HAP-1 (cell line): ENCODE measurements around the gene CDCA4.

Source experiments
- DNase-seq, 2 experiments: peaks; one replicate each; pipeline ENCODE4 v3.0.0-alpha.2; 2016 to 2020; ENCODE audit warnings: low spot score in 2 of 2
- H3K27me3 ChIP-seq: fragments of 250-450 bp; sonication (Bioruptor Pico); 2 replicates; pipeline ENCODE4 v1.5.1; 2020; ENCODE audit warnings: low read depth, mild to moderate bottlenecking, moderate library complexity
- H3K36me3 ChIP-seq: fragments of 250-450 bp; sonication (Bioruptor Pico); replicated peaks from 2 replicates; pipeline ENCODE4 v1.5.1; 2020; ENCODE audit warnings: mild to moderate bottlenecking
- H3K4me1 ChIP-seq: fragments of 250-450 bp; sonication (Bioruptor Pico); 2 replicates; pipeline ENCODE4 v1.5.1; 2020; ENCODE audit warnings: mild to moderate bottlenecking
- H3K4me3 ChIP-seq: fragments of 250-450 bp; sonication (Bioruptor Pico); 2 replicates; pipeline ENCODE4 v1.5.1; 2020; ENCODE audit warnings: mild to moderate bottlenecking, moderate library complexity
- H3K9me3 ChIP-seq: fragments of 250-450 bp; sonication (Bioruptor Pico); 2 replicates; pipeline ENCODE4 v1.5.1; 2020; ENCODE audit warnings: mild to moderate bottlenecking, moderate library complexity
- in situ Hi-C: fragments of 300-500 bp; cut with MboI; formaldehyde crosslinking; loops from 3 replicates; pipeline ENCODE4 v1.14.3; 2020; ENCODE audit warnings: low sequenced_read_pairs, inconsistent platforms, mixed read lengths

Gene CDCA4

DNA sequence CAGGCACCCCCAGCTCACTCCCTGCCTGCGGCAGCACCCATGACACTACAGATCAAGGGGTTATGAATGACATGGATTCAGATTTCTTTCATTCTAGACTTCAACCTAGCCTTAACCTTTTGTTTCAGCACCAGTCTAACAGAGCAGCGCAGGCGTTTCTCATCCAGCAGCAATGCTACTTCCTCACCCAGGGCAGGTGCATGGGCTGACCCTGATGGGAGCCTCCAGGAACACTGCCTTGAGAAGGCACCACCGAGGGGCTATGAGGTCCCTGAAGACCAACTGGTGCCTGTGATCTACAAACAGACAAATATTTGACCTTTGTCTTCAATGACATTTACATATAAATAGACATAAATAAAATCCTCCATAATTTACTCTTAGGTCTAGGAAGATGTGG lies 10.8 kb downstream of the CDCA4 start:
- DNase-seq, result no peak
- H3K4me1 ChIP-seq, result peaks cover 12% of the 10 kb centered on the region
- peaks cover 64% of the 10 kb centered on the region for H3K36me3 ChIP-seq
- in situ Hi-C loops, result no loop called here
- no peak overlapping the region for H3K4me3 ChIP-seq
- no peaks in the 10 kb centered on the region for H3K9me3 ChIP-seq
- no peaks in the 10 kb centered on the region for H3K27me3 ChIP-seq

- DNase-seq, result no peak
- H3K27me3 ChIP-seq, result no peaks in the 10 kb centered on the region
- no peaks in the 10 kb centered on the region for H3K9me3 ChIP-seq
- no peak overlapping the region for H3K4me3 ChIP-seq
- H3K36me3 ChIP-seq, result peaks cover 57% of the 10 kb centered on the region
- H3K4me1 ChIP-seq, result no peaks in the 10 kb centered on the region; the same call in 1 of the 2 replicates
- in situ Hi-C loops, result no loop called here
These were observed 13.2 kb downstream of the CDCA4 start for GRCh38 chr14:105007593-105008264.

DNA sequence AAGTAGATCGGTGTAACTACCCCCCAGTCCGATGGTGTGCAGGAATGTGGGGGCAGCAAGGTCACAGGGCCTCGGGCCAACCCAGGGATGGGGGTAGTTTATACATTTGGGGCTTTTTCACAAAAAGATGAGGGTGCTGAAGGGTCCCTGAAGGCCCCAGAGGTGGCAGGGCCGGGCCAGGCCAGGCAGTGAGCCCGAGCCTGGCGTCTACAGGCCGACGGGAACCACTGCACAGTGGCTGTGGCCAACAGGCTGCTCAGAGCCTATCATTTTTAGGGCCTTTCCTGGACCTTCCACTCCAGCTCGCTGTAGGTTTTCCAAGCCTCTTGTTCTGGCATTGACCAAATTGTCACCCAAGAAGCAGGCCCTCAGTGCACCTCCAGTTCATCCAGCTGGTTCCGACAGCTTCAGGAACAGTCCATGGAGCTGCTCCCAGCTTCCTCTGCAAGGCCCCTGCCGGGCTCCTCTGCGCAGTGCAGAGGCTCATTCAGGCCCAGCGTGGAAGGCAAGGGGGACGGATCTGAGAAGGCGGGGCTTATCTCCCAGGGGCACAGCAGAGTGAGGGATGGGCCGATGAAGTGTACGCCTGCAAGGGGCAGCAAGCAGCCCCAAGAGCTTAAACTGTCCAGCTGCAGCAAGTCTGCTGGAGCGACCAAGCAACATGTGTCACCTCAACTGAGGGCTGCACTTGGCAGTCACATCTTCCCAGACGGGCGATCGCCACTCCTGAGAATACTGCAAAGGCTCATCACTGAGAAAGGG lies 13.9 kb downstream of the CDCA4 start:
- DNase-seq, result no peak
- H3K36me3 ChIP-seq, result peaks cover 50% of the 10 kb centered on the region
- in situ Hi-C loops, result no loop called here

DNA sequence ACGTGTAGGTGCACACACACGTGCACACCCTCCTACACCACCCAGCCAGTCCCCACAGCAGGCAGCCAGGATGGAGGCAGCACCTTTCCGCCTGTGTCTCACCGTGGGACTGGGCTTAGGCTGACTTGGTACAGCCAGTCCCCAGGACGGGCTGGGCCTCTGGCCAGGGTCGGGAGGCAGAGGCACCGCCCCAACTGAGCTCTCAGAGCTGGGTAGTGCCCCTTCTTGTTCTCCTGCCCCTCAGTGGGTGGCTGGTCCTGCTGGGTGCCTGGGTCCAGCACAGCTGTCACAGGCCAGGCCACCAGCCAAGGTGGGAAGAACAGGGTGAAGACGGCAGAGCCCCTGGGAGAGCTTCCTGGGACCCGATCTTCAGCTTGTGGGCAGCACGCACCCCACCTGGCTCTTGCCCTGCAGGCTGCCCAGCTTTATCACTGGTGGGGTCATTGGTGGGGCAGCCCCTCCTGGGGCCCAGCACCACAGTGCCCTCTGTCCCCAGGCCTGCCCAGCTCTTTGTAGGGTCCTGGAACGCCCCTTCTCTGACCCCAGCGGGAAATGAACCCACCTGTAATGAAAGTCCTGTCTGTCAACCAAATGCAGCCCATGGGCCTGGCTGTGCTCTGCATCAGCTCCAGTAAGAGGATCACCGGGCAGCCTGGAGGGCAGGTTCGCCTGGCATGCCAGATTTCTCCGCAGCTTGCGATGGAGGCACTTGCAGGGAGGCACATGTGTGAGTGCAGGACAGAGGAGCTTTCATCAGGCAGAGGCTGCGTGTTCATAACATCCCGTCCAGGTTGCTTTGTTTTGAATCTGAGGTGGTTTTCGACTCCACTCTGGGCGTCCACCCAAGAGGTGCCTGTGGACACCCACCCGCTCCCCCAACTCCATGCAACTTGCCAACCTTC lies 14.7 kb downstream of the CDCA4 start:
- no peaks in the 10 kb centered on the region; the same call in 1 of the 2 replicates for H3K4me1 ChIP-seq
- H3K4me3 ChIP-seq, result no peak overlapping the region
- peaks cover 41% of the 10 kb centered on the region for H3K36me3 ChIP-seq
- no peaks in the 10 kb centered on the region for H3K27me3 ChIP-seq
- no peaks in the 10 kb centered on the region for H3K9me3 ChIP-seq
- DNase-seq, result no peak
- in situ Hi-C loops, result no loop called here

More for the DNA sequence above, 13.9 kb downstream of the CDCA4 start:
- H3K4me1 ChIP-seq, result no peaks in the 10 kb centered on the region; the same call in 1 of the 2 replicates
- no peaks in the 10 kb centered on the region for H3K27me3 ChIP-seq
- H3K4me3 ChIP-seq, result no peak overlapping the region
- no peaks in the 10 kb centered on the region for H3K9me3 ChIP-seq

GRCh38 chr14:105005329-105005928 lies 15.5 kb downstream of the CDCA4 start:
- Histone ChIP-seq H3K36me3 (peaks cover 34% of the 10 kb centered on the region), H3K4me3 (no peak overlapping the region), H3K27me3 (no peaks in the 10 kb centered on the region), H3K4me1 (no peaks in the 10 kb centered on the region; the same call in 1 of the 2 replicates), H3K9me3 (no peaks in the 10 kb centered on the region)
- in situ Hi-C loops, result no loop called here
- DNase-seq, result no peak

GRCh38 chr14:104999361-104999760 lies 21.5 kb downstream of the CDCA4 start:
- in situ Hi-C loops, result no loop called here
- no peak for DNase-seq
- H3K36me3 ChIP-seq, result no peaks in the 10 kb centered on the region
- no peaks in the 10 kb centered on the region for H3K4me1 ChIP-seq
- no peaks in the 10 kb centered on the region for H3K9me3 ChIP-seq
- H3K27me3 ChIP-seq, result no peaks in the 10 kb centered on the region
- no peak overlapping the region for H3K4me3 ChIP-seq

DNA sequence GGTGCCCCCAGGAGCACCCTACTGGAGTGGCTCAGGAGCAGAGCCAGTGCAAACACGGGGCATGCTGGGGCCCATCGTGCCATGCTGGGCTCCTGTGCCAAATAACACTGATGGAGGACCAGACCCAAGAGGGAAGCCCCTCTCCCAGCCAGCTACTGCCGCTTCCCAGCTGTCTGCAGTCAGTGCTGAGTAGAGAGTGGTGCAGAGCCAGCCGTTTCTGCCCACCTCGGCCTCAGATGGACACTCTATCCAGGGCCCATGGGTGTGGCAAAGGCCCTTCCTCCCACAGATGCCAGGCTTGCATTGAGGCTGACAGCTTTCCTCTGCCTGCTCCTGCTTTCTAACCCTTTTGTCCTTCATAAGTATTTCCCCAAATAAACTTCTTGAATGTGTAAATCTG lies 22.1 kb downstream of the CDCA4 start:
- no peaks in the 10 kb centered on the region for H3K27me3 ChIP-seq
- H3K9me3 ChIP-seq, result no peaks in the 10 kb centered on the region
- in situ Hi-C loops, result no loop called here
- H3K36me3 ChIP-seq, result no peaks in the 10 kb centered on the region
- DNase-seq, result no peak
- H3K4me1 ChIP-seq, result no peaks in the 10 kb centered on the region
- H3K4me3 ChIP-seq, result no peak overlapping the region

DNA sequence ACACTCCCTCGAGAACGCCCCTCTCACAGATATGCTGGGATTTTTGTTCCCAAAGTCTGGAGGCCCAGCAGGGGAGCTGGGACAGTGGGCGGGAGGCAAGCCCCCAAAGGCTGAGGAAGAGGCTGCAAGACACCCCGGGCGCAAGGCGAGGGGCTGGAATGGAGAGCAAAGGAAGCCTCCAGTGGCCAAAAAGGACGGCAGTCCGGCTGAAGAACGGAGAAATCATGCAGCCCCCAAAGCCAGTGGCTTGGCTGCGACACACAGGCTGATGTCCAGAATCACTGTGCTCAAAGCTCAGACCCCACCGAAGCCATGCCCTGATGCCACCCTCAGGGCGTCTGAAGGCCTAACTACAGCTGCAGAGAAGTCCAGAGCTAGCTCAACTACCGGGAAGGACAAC lies 24.4 kb downstream of the CDCA4 start:
- no peaks in the 10 kb centered on the region for H3K36me3 ChIP-seq
- H3K9me3 ChIP-seq, result no peaks in the 10 kb centered on the region
- no peaks in the 10 kb centered on the region for H3K27me3 ChIP-seq
- DNase-seq, result no peak
- H3K4me3 ChIP-seq, result no peak overlapping the region
- in situ Hi-C loops, result no loop called here
- H3K4me1 ChIP-seq, result no peaks in the 10 kb centered on the region

- in situ Hi-C loops, result no loop called here
- Histone ChIP-seq H3K4me3 (no peak overlapping the region), H3K27me3 (no peaks in the 10 kb centered on the region), H3K4me1 (no peaks in the 10 kb centered on the region), H3K36me3 (no peaks in the 10 kb centered on the region), H3K9me3 (no peaks in the 10 kb centered on the region)
- no peak for DNase-seq
These were observed 24.9 kb downstream of the CDCA4 start for GRCh38 chr14:104996032-104996431.

- no peak overlapping the region for H3K4me3 ChIP-seq
- H3K4me1 ChIP-seq, result no peaks in the 10 kb centered on the region
- in situ Hi-C loops, result no loop called here
- DNase-seq, result no peak
- no peaks in the 10 kb centered on the region for H3K36me3 ChIP-seq
- no peaks in the 10 kb centered on the region for H3K9me3 ChIP-seq
- no peaks in the 10 kb centered on the region for H3K27me3 ChIP-seq
These were observed 25.9 kb downstream of the CDCA4 start for GRCh38 chr14:104994978-104995377.

GRCh38 chr14:104993808-104994591 lies 26.9 kb downstream of the CDCA4 start:
- DNase-seq, result no peak
- H3K4me1 ChIP-seq, result no peaks in the 10 kb centered on the region
- H3K27me3 ChIP-seq, result no peaks in the 10 kb centered on the region
- no peaks in the 10 kb centered on the region for H3K36me3 ChIP-seq
- H3K9me3 ChIP-seq, result no peaks in the 10 kb centered on the region
- in situ Hi-C loops, result no loop called here
- H3K4me3 ChIP-seq, result no peak overlapping the region

- in situ Hi-C loops, result no loop called here
- Histone ChIP-seq H3K9me3 (no peaks in the 10 kb centered on the region), H3K4me1 (no peaks in the 10 kb centered on the region), H3K27me3 (no peaks in the 10 kb centered on the region), H3K4me3 (no peak overlapping the region), H3K36me3 (no peaks in the 10 kb centered on the region)
- DNase-seq, result no peak
These were observed 27.6 kb downstream of the CDCA4 start for GRCh38 chr14:104993306-104993705.

GRCh38 chr14:104992501-104992900 lies 28.4 kb downstream of the CDCA4 start:
- in situ Hi-C loops, result no loop called here

More at GRCh38 chr14:104992501-104992900, 28.4 kb downstream of the CDCA4 start:
- H3K4me3 ChIP-seq, result no peak overlapping the region
- no peaks in the 10 kb centered on the region for H3K27me3 ChIP-seq
- no peaks in the 10 kb centered on the region for H3K4me1 ChIP-seq
- H3K36me3 ChIP-seq, result no peaks in the 10 kb centered on the region
- DNase-seq, result no peak
- no peaks in the 10 kb centered on the region for H3K9me3 ChIP-seq
